GM23248 (cell line): ENCODE results near the gene CFAP69. TPM values are rescaled to one million over a fixed set of nuclear protein-coding genes. Genes with fewer than 3 reads are reported as not detected.

ENCODE experiments used
- DNase-seq: peaks from one replicate; pipeline ENCODE4 v3.0.0-alpha.2; 2015
- H2AFZ ChIP-seq: fragments of 200-600 bp; sonication (generic); 2 replicates; pipeline ENCODE4 v1.6.1; 2016; ENCODE audit warnings: antibody characterized with exemption
- H3F3A ChIP-seq: fragments of 200-600 bp; sonication (generic); 2 replicates; pipeline ENCODE4 v1.6.1; 2016; ENCODE audit warnings: mild to moderate bottlenecking, antibody characterized with exemption, mixed run types; ENCODE audit not compliant: insufficient read depth
- H3K27ac ChIP-seq: fragments of 200-600 bp; sonication (generic); 2 replicates; pipeline ENCODE4 v1.5.1; 2016; ENCODE audit warnings: mild to moderate bottlenecking
- H3K27me3 ChIP-seq: fragments of 200-600 bp; sonication (generic); replicated peaks from 2 replicates; pipeline ENCODE4 v1.6.1; 2016; ENCODE audit warnings: mild to moderate bottlenecking; ENCODE audit not compliant: insufficient read depth
- H3K36me3 ChIP-seq: fragments of 200-600 bp; sonication (generic); 2 replicates; pipeline ENCODE4 v1.6.1; 2016; ENCODE audit warnings: low read depth, mild to moderate bottlenecking
- H3K4me1 ChIP-seq: fragments of 200-600 bp; sonication (generic); 2 replicates; pipeline ENCODE4 v1.6.1; 2016; ENCODE audit warnings: mild to moderate bottlenecking; ENCODE audit not compliant: insufficient read depth
- H3K4me2 ChIP-seq: fragments of 200-600 bp; sonication (generic); one replicate; pipeline ENCODE4 v1.6.1; 2016; ENCODE audit warnings: mild to moderate bottlenecking; ENCODE audit not compliant: unreplicated experiment
- H3K4me3 ChIP-seq: fragments of 200-600 bp; sonication (generic); 2 replicates; pipeline ENCODE4 v1.5.1; 2016; ENCODE audit warnings: mild to moderate bottlenecking
- H3K79me2 ChIP-seq: fragments of 200-600 bp; sonication (generic); 2 replicates; pipeline ENCODE4 v1.6.1; 2016; ENCODE audit warnings: mild to moderate bottlenecking; ENCODE audit not compliant: insufficient read depth
- H3K9ac ChIP-seq: fragments of 200-600 bp; sonication (generic); 2 replicates; pipeline ENCODE4 v1.6.1; 2016; ENCODE audit warnings: mild to moderate bottlenecking
- H3K9me2 ChIP-seq: fragments of 200-600 bp; sonication (generic); 2 replicates; pipeline ENCODE4 v1.6.1; 2016; ENCODE audit warnings: mixed run types, mild to moderate bottlenecking, moderate library complexity; ENCODE audit not compliant: insufficient read depth
- H3K9me3 ChIP-seq: fragments of 200-600 bp; sonication (generic); one replicate; pipeline ENCODE4 v1.6.1; 2017; ENCODE audit warnings: low read depth
- H4K20me1 ChIP-seq: fragments of 200-600 bp; sonication (generic); 2 replicates; pipeline ENCODE4 v1.6.0; 2016; ENCODE audit not compliant: insufficient read depth
- EZH2 ChIP-seq: fragments of 200-600 bp; sonication (generic); IDR thresholded peaks from 2 replicates; pipeline ENCODE4 v1.6.1; 2018; ENCODE audit warnings: antibody characterized with exemption, mild to moderate bottlenecking; ENCODE audit not compliant: insufficient read depth, poor library complexity, severe bottlenecking
- EZH2phosphoT487 ChIP-seq: fragments of 200-600 bp; sonication (generic); IDR thresholded peaks from 2 replicates; pipeline ENCODE4 v1.6.1; 2018; ENCODE audit warnings: antibody characterized with exemption, moderate library complexity, mild to moderate bottlenecking, low read depth; ENCODE audit not compliant: insufficient read depth
- WGBS, 2 experiments: methylation state at CpG; one replicate each; pipeline ENCODE4 v1.1.6; 2015 to 2017; ENCODE audit warnings: low lambda C conversion rate in 2 of 2, low coverage in 1 of 2; ENCODE audit errors: missing lambda C conversion rate in 2 of 2; 5-methylcytosine and 5-hydroxymethylcytosine counted together
- in situ Hi-C: fragments of 300-500 bp; cut with MboI; formaldehyde crosslinking; loops from 2 replicates; pipeline ENCODE4 v1.15.0; 2020
- polyA plus RNA-seq: library from polyadenylated mRNA; unstranded; fragments of >200 nt; fragmentation: Nextera tagmentation; extraction: Ambion mirVana; gene quantifications from 2 replicates; pipeline ENCODE4 v1.2.1, GENCODE V29; 2016
- total RNA-seq: library from RNA; depleted of rRNA; stranded (reverse); fragments of >200 nt; shearing (Covaris generic); gene quantifications from 2 replicates; pipeline ENCODE4 v1.2.3, GENCODE V29; 2014

Gene CFAP69
- total and polyA plus RNA-seq, 2 experiments from 2014 or later, result 2.8 to 6.9 TPM

- H2AFZ ChIP-seq, result no peak overlapping the region
- no peaks in the 10 kb centered on the region for H3K9me3 ChIP-seq
- no peaks in the 10 kb centered on the region for H3F3A ChIP-seq
- no peak for DNase-seq
- no peak overlapping the region for H3K4me2 ChIP-seq
- H3K79me2 ChIP-seq, result no peaks in the 10 kb centered on the region
- peaks cover 26% of the 10 kb centered on the region; the same call in 1 of the 2 replicates for H3K36me3 ChIP-seq
- no peak overlapping the region for H3K4me3 ChIP-seq
- H4K20me1 ChIP-seq, result no peaks in the 10 kb centered on the region
- 97 to 99% methylated on average over 6 of the region's 6 CpGs for WGBS, 2 experiments
- TF ChIP-seq EZH2phosphoT487 (no peak), EZH2 (no peak)
- no peaks in the 10 kb centered on the region for H3K9me2 ChIP-seq
- no peak overlapping the region for H3K27ac ChIP-seq
- no peak overlapping the region for H3K9ac ChIP-seq
- H3K27me3 ChIP-seq, result no peaks in the 10 kb centered on the region
- no peaks in the 10 kb centered on the region for H3K4me1 ChIP-seq
- in situ Hi-C loops, result no loop called here
Observed at GRCh38 chr7:90233569-90233968, 11.4 kb upstream of the CFAP69 start.

GRCh38 chr7:90236721-90237289 is 8.2 kb upstream of the CFAP69 start:
- Histone ChIP-seq H3K9ac (no peak overlapping the region), H3K79me2 (no peaks in the 10 kb centered on the region), H3K9me3 (no peaks in the 10 kb centered on the region), H4K20me1 (no peaks in the 10 kb centered on the region), H3K4me2 (no peak overlapping the region), H3K9me2 (no peaks in the 10 kb centered on the region), H3F3A (no peaks in the 10 kb centered on the region), H3K4me3 (no peak overlapping the region), H2AFZ (no peak overlapping the region), H3K27me3 (no peaks in the 10 kb centered on the region), H3K36me3 (peaks cover 20% of the 10 kb centered on the region; the same call in 1 of the 2 replicates), H3K27ac (no peak overlapping the region), H3K4me1 (no peaks in the 10 kb centered on the region)
- TF ChIP-seq EZH2phosphoT487 (no peak), EZH2 (no peak)
- in situ Hi-C loops, result no loop called here
- DNase-seq, result no peak
- WGBS, 2 experiments, result 81 to 85% methylated on average over 1 of the region's 1 CpG

- H3K9me3 ChIP-seq, result no peaks in the 10 kb centered on the region
- H3K4me3 ChIP-seq, result no peak overlapping the region
- WGBS, 2 experiments, result 98% methylated on average over 2 of the region's 2 CpGs
- no peaks in the 10 kb centered on the region for H4K20me1 ChIP-seq
- H3K79me2 ChIP-seq, result no peaks in the 10 kb centered on the region
- H3K27ac ChIP-seq, result no peak overlapping the region
- H3K36me3 ChIP-seq, result peaks cover 11% of the 10 kb centered on the region; the same call in 1 of the 2 replicates
- DNase-seq, result no peak
- no peak overlapping the region for H3K4me2 ChIP-seq
- H3F3A ChIP-seq, result no peaks in the 10 kb centered on the region
- H3K27me3 ChIP-seq, result no peaks in the 10 kb centered on the region
- TF ChIP-seq EZH2phosphoT487, result no peak
- no peak for TF ChIP-seq EZH2
- in situ Hi-C loops, result no loop called here
- H3K4me1 ChIP-seq, result no peaks in the 10 kb centered on the region
- H2AFZ ChIP-seq, result no peak overlapping the region
- no peak overlapping the region for H3K9ac ChIP-seq
- H3K9me2 ChIP-seq, result no peaks in the 10 kb centered on the region
Observed at GRCh38 chr7:90238022-90238421, 7.0 kb upstream of the CFAP69 start.

GRCh38 chr7:90238583-90238982 is 6.4 kb upstream of the CFAP69 start:
- 80 to 100% methylated on average over 1 of the region's 1 CpG for whole genome bisulfite sequencing, 2 experiments
- Histone ChIP-seq H3K4me2 (no peak overlapping the region), H3K9ac (no peak overlapping the region), H3K4me3 (no peak overlapping the region), H3K4me1 (no peaks in the 10 kb centered on the region), H3K79me2 (no peaks in the 10 kb centered on the region), H3K9me2 (no peaks in the 10 kb centered on the region), H3F3A (no peaks in the 10 kb centered on the region), H4K20me1 (no peaks in the 10 kb centered on the region), H3K9me3 (no peaks in the 10 kb centered on the region), H3K27me3 (no peaks in the 10 kb centered on the region), H3K36me3 (peaks cover 7% of the 10 kb centered on the region; the same call in 1 of the 2 replicates), H3K27ac (no peak overlapping the region), H2AFZ (no peak overlapping the region)
- no peak for DNase-seq
- in situ Hi-C loops, result no loop called here
- TF ChIP-seq EZH2phosphoT487 (no peak), EZH2 (no peak)
